ENCODE results near the gene ADIPOR2.
A peak's percentile ranks its signal among the peaks of the same experiment; 100 is the strongest.

Gene ADIPOR2

DNA sequence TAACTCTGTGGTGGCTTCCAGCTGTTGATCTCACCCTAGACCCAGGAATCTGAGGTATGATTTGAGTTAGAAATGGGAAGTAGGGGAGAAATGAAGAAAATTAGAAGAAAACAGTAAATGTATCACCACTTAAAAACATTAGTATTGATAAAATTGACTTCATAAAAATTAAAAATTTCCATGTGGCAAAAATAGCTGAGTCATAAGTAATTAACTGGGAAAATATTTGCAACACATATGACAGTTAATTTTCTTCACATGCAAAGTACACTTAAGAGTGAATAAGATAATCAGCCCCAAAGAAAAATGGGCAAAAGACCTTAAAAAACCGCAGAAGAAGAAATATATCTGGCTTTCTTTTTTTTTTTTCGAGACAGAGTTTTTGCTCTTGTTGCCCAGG, 25.5 kb upstream of the ADIPOR2 start:
- no peak for TF ChIP-seq CEBPB (IDR thresholded peaks at IDR 0.05)
- no peak for TF ChIP-seq RAD21 (IDR thresholded peaks at IDR 0.05; ENCODE audit: low read depth)
- TF ChIP-seq TEAD4 (IDR thresholded peaks at IDR 0.05), result no peak
- no peak for TF ChIP-seq YY1 (IDR thresholded peaks at IDR 0.05; ENCODE audit: low read depth)
- no peak for TF ChIP-seq ZBTB7A (IDR thresholded peaks at IDR 0.05; ENCODE audit: low read depth)
- TF ChIP-seq TCF12 (IDR thresholded peaks at IDR 0.05; ENCODE audit: low read depth), result no peak
- no peak for TF ChIP-seq NFIC (IDR thresholded peaks at IDR 0.05)
- no peak for TF ChIP-seq EGR1 (IDR thresholded peaks at IDR 0.05)
- TF ChIP-seq, protein P1, sequence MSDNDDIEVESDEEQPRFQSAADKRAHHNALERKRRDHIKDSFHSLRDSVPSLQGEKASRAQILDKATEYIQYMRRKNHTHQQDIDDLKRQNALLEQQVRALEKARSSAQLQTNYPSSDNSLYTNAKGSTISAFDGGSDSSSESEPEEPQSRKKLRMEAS (IDR thresholded peaks at IDR 0.05), result no peak

DNA sequence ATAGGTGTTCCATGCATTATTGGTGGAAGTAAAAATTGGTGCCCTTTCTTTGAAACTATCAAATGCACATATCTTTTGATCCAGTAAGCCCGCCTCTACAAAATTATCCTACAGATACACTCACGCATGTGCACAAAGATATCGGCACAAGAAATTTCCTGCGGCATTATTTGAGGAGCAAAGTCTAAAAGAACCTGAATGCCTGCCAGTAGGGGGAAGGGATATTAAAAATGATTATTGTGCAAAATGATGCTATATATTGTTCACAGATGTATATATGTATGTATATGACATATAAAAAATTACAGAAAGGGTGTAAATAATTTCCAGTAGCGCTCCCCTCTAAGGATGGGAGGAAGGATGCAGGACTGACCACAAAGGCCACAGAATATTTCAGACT, 24.7 kb upstream of the ADIPOR2 start:
- TF ChIP-seq, protein P1 (IDR thresholded peaks at IDR 0.05), result no peak
- TF ChIP-seq EGR1 (IDR thresholded peaks at IDR 0.05) (no peak), YY1 (IDR thresholded peaks at IDR 0.05; ENCODE audit: low read depth) (no peak), CREB1 (IDR thresholded peaks at IDR 0.05; ENCODE audit: low read depth) (no peak), FOXM1 (IDR thresholded peaks at IDR 0.05; ENCODE audit: borderline replicate concordance, low read depth) (no peak), RAD21 (IDR thresholded peaks at IDR 0.05; ENCODE audit: low read depth) (no peak), CEBPB (IDR thresholded peaks at IDR 0.05) (no peak), TCF12 (IDR thresholded peaks at IDR 0.05; ENCODE audit: low read depth) (no peak), NFIC (IDR thresholded peaks at IDR 0.05) (no peak), ZBTB7A (IDR thresholded peaks at IDR 0.05; ENCODE audit: low read depth) (no peak), TAF1 (IDR thresholded peaks at IDR 0.05; ENCODE audit: low read depth) (no peak), EP300 (IDR thresholded peaks at IDR 0.05; ENCODE audit: borderline replicate concordance) (no peak), TEAD4 (IDR thresholded peaks at IDR 0.05) (no peak)
- TF ChIP-seq, protein P2, sequence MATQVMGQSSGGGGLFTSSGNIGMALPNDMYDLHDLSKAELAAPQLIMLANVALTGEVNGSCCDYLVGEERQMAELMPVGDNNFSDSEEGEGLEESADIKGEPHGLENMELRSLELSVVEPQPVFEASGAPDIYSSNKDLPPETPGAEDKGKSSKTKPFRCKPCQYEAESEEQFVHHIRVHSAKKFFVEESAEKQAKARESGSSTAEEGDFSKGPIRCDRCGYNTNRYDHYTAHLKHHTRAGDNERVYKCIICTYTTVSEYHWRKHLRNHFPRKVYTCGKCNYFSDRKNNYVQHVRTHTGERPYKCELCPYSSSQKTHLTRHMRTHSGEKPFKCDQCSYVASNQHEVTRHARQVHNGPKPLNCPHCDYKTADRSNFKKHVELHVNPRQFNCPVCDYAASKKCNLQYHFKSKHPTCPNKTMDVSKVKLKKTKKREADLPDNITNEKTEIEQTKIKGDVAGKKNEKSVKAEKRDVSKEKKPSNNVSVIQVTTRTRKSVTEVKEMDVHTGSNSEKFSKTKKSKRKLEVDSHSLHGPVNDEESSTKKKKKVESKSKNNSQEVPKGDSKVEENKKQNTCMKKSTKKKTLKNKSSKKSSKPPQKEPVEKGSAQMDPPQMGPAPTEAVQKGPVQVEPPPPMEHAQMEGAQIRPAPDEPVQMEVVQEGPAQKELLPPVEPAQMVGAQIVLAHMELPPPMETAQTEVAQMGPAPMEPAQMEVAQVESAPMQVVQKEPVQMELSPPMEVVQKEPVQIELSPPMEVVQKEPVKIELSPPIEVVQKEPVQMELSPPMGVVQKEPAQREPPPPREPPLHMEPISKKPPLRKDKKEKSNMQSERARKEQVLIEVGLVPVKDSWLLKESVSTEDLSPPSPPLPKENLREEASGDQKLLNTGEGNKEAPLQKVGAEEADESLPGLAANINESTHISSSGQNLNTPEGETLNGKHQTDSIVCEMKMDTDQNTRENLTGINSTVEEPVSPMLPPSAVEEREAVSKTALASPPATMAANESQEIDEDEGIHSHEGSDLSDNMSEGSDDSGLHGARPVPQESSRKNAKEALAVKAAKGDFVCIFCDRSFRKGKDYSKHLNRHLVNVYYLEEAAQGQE (IDR thresholded peaks at IDR 0.05; ENCODE audit: low read depth), result no peak
- TF ChIP-seq, protein P3, sequence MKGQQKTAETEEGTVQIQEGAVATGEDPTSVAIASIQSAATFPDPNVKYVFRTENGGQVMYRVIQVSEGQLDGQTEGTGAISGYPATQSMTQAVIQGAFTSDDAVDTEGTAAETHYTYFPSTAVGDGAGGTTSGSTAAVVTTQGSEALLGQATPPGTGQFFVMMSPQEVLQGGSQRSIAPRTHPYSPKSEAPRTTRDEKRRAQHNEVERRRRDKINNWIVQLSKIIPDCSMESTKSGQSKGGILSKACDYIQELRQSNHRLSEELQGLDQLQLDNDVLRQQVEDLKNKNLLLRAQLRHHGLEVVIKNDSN (IDR thresholded peaks at IDR 0.05), result no peak

DNA sequence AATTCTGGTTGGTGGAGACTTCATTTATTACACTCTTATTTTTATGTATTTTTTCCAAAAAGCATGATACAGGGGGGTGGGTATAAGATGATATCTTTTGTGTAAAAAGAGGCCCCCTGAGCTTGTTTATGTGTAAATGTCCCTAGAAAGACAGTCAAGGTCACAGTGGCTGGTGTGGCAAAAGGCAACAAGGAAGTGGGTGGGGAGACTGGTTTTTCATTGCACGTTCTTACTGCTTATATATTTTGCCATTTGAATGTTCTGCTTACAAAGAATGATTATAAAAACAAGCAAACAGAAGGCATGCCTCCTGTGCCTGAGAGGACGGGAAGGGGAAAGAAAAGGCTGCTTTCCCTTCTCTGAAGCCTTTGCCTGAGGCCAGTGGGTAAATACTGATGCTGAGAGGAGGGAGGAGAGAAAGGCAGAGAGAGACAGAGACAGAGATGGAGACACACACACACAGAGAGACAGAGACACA, 24.1 kb upstream of the ADIPOR2 start:
- TF ChIP-seq, protein P1 (IDR thresholded peaks at IDR 0.05), result no peak
- no peak for TF ChIP-seq TEAD4 (IDR thresholded peaks at IDR 0.05)
- TF ChIP-seq EP300 (IDR thresholded peaks at IDR 0.05; ENCODE audit: borderline replicate concordance), result no peak
- TF ChIP-seq, protein P2 (IDR thresholded peaks at IDR 0.05; ENCODE audit: low read depth), result no peak
- TF ChIP-seq, protein P3 (IDR thresholded peaks at IDR 0.05), result no peak
- no peak for TF ChIP-seq CREB1 (IDR thresholded peaks at IDR 0.05; ENCODE audit: low read depth)
- no peak for TF ChIP-seq EGR1 (IDR thresholded peaks at IDR 0.05)
- TF ChIP-seq NFIC (IDR thresholded peaks at IDR 0.05), result no peak
- TF ChIP-seq TAF1 (IDR thresholded peaks at IDR 0.05; ENCODE audit: low read depth), result no peak
- TF ChIP-seq RAD21 (IDR thresholded peaks at IDR 0.05; ENCODE audit: low read depth), result no peak
- TF ChIP-seq TCF12 (IDR thresholded peaks at IDR 0.05; ENCODE audit: low read depth), result no peak
- no peak for TF ChIP-seq FOXM1 (IDR thresholded peaks at IDR 0.05; ENCODE audit: borderline replicate concordance, low read depth)
- TF ChIP-seq CEBPB (IDR thresholded peaks at IDR 0.05), result no peak
- TF ChIP-seq ZBTB7A (IDR thresholded peaks at IDR 0.05; ENCODE audit: low read depth), result no peak
- TF ChIP-seq YY1 (IDR thresholded peaks at IDR 0.05; ENCODE audit: low read depth), result no peak

DNA sequence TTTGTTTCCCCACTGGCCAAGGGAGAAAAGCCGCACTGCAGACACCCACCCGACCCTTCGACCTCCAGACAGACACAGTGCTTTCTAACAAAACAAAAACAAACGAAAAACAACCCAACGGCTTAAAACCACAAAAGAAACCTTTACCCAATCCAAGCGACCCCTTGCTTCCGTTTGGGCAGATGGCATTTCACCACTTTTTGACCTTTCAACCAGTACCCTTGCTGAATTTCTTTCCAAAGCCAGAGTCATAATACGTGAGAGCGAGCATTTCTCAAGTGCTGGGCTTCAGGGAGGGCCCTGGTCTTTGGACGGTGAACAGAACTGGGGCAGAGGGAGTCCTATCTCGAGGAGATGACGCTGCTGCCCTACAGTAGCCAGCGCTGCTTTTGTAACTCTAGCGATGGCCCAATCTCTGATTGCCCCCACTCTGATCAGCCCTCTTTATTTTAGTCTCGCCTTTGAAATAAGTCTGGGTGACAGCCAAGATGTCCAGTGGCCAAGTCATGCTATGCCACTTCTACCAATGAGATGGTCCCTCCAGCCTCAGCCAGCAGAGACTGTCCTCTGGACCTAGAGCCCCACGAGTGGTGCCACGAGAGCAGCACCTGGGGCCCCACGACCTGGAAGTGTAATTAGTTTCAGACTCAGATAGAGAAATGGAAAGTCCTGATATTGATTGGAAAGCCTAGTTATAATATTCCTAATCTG, 21.9 kb upstream of the ADIPOR2 start:
- TF ChIP-seq EGR1 (IDR thresholded peaks at IDR 0.05), result no peak

DNA sequence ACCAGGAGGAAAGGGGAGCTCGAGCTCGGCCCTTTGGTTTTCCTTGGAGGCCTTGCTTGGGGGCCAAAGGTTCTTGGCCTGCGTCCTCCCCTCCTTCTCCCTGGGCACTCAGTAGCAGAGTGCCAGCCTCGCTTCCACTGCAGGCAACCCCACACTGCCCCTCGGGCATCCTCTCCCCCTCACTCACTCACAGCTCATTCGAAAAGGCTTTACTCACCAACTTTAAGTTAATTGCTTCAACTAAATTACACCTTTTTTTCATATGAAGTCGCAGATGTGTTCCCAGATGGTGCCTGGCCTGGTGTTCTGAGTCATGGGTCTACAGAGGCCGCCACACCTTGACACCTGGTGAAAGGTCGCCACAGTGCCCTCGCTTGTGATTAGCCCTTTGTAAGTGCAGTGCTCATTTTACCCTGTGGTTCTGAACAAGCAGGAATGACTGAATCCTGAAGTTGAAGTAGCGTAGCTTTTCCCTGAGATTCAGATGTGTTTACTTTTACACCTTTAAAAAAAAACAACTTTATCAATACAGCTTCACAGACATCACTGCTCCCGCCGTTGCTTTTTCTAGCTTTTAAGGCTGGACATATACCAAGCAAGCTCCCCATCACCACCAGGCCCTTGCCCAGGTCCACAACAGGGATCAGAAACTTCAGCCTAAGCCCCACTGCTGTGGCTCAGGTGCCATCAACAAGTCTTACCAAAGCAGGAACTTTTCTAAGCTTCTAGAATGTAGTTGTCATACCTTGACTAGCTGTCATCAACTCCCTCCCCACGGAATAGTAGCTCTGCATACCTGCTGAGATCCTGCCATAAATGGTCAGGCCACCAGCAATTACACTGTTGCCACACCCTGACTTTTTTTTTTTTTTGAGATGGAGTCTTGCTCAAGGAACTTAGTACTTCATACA, 20.3 kb upstream of the ADIPOR2 start:
- TF ChIP-seq TEAD4 (IDR thresholded peaks at IDR 0.05) (peak; percentile 55; the same call in 1 of the 2 replicates), CEBPB (IDR thresholded peaks at IDR 0.05) (0 out of 2 replicates have a peak, but pooled peaks have one; percentile 53)
- TF ChIP-seq, protein P3 (IDR thresholded peaks at IDR 0.05), result no peak
